ENCODE measurements around the gene DMC1. TPM values are rescaled to one million over a fixed set of nuclear protein-coding genes. Genes with fewer than 3 reads are reported as not detected.
"Not testable (repeated sequence)": the region's sequence is repeated elsewhere in the genome, so short reads cannot be mapped to it uniquely, and the experiment has no call there.

The DMC1 gene
- 1 to 10 TPM in 5 of 9 donors, under 1 TPM in 4; 0.16 to 2.4 (median 1.1) TPM for total RNA-seq
- polyA plus RNA-seq: under 1 TPM; 0.12 to 0.27 TPM
- long read RNA-seq, donor 1, partial matches to known transcripts: 1 of 1 reads
- long read RNA-seq, donor 1, other reads (novel, unspliced or antisense): 0 of 1 reads
- long read RNA-seq, donor 2, partial matches to known transcripts: 0 of 3 reads
- long read RNA-seq, donor 2, other reads (novel, unspliced or antisense): 2 of 3 reads
- long read RNA-seq, donor 3: 0 reads

- peaks cover 0 to 38% (median 15%) of the 10 kb centered on the region in 12 donors for H3K4me1 ChIP-seq
- H3K4me3 ChIP-seq: peak within 1 kb of the TSS; percentile 45 to 82 (median 68)
- DNase-seq (peak; percentile 94 to 96 (median 95)), ATAC-seq (peak; percentile 90 to 98 (median 98))
- 1 to 3% (median 2%) methylated on average over 38 to 63 of the region's 64 CpGs for WGBS, 4 donors
- TF ChIP-seq CTCF (IDR thresholded peaks at IDR 0.05) (no peak), POLR2A (IDR thresholded peaks at IDR 0.05) (peak in 1 of 2 donors; percentile 46)
- intact Hi-C loops (cut with DNase I): loop anchor here (1.0 to 10.0 kb wide), 14 partner anchors 58 to 518 kb away; partner anchors contain the start of genes DDX17 (in 5 of the 10), PICK1 (in 2 of the 10) and KDELR3 (in 1 of the 10)
- H3K27me3 ChIP-seq: peaks cover 0 to 5% (median 0%) of the 10 kb centered on the region in 9 donors
- no peaks in the 10 kb centered on the region for H3K9me3 ChIP-seq
- no peaks in the 10 kb centered on the region for H3K36me3 ChIP-seq
- H3K27ac ChIP-seq: peak within 1 kb of the TSS in 11 of 12 donors; percentile 62 to 94 (median 87)
These were observed at the start of gene DMC1 for GRCh38 chr22:38569972-38570778. TSS of gene DMC1 (minus strand) at chr22:38570183. CDS start at chr22:38568256, 1,927 bp downstream.

GRCh38 chr22:38618682-38619081, 48.7 kb upstream of the DMC1 start:
- H3K27ac ChIP-seq: no peak overlapping the region
- 95 to 97% (median 96%) methylated on average over 2 of the region's 2 CpGs for WGBS, 4 donors
- no peaks in the 10 kb centered on the region for H3K27me3 ChIP-seq
- intact Hi-C loops (cut with DNase I): no loop called here
- ATAC-seq (no peak), DNase-seq (no peak)
- no peaks in the 10 kb centered on the region for H3K36me3 ChIP-seq
- TF ChIP-seq CTCF (IDR thresholded peaks at IDR 0.05) (no peak), POLR2A (IDR thresholded peaks at IDR 0.05) (no peak)
- peaks cover 0 to 16% (median 0%) of the 10 kb centered on the region in 12 donors for H3K4me1 ChIP-seq
- H3K4me3 ChIP-seq: no peak overlapping the region
- peaks cover 0 to 15% (median 0%) of the 10 kb centered on the region in 12 donors for H3K9me3 ChIP-seq

- intact Hi-C loops (cut with DNase I): no loop called here
- ATAC-seq (no peak), DNase-seq (no peak)
- no peak overlapping the region for H3K27ac ChIP-seq
- H3K4me3 ChIP-seq: no peak overlapping the region
- 94 to 100% (median 99%) methylated on average over 1 of the region's 1 CpG for WGBS, 4 donors
- H3K4me1 ChIP-seq: peaks cover 0 to 20% (median 0%) of the 10 kb centered on the region in 12 donors
- H3K9me3 ChIP-seq: peaks cover 0 to 15% (median 0%) of the 10 kb centered on the region in 12 donors
- H3K27me3 ChIP-seq: no peaks in the 10 kb centered on the region
- no peaks in the 10 kb centered on the region for H3K36me3 ChIP-seq
- TF ChIP-seq CTCF (IDR thresholded peaks at IDR 0.05) (no peak), POLR2A (IDR thresholded peaks at IDR 0.05) (no peak)
These were observed 48.3 kb upstream of the DMC1 start for GRCh38 chr22:38618258-38618657.

GRCh38 chr22:38615064-38615405, 45.1 kb upstream of the DMC1 start:
- H3K27me3 ChIP-seq; intact Hi-C loops (cut with DNase I); H3K36me3 ChIP-seq; DNase-seq; H3K4me3 ChIP-seq: not testable (repeated sequence)
- Histone ChIP-seq H3K27ac (peak overlapping the region; percentile 33 to 91 (median 81)), H3K4me1 (peaks cover 0 to 20% (median 0%) of the 10 kb centered on the region in 12 donors), H3K9me3 (peaks cover 0 to 15% (median 0%) of the 10 kb centered on the region in 12 donors)
- ATAC-seq: peak in 1 of 4 donors; percentile 3
- 81 to 89% (median 85%) methylated on average over 9 of the region's 9 CpGs for WGBS, 4 donors
